Breast epithelium (tissue), 4 donors: ENCODE data around the gene PRDX5. TPM values are rescaled to one million over a fixed set of nuclear protein-coding genes. Genes with fewer than 3 reads are reported as not detected.

Source experiments
- DNase-seq, 2 donors: peaks; one replicate each; pipeline ENCODE4 v3.0.0-alpha.2; 2019; ENCODE audit warnings: low spot score in 2 of 2
- H3K27ac ChIP-seq, 2 donors: fragments of 200-600 bp; sonication (generic) in 1 of 2; one replicate each; pipeline ENCODE4 v1.5.1; 2016 to 2019; ENCODE audit warnings: mild to moderate bottlenecking in 1 of 2
- H3K27me3 ChIP-seq, 2 donors: fragments of 200-600 bp; sonication (generic) in 1 of 2; one replicate each; pipeline versions ENCODE4 v1.5.1 to v1.6.0; 2017 to 2019; ENCODE audit warnings: control low read depth in 1 of 2, mild to moderate bottlenecking in 1 of 2
- H3K36me3 ChIP-seq: fragments of 200-600 bp; one replicate; pipeline ENCODE4 v1.5.1; 2019
- H3K4me1 ChIP-seq, 2 donors: fragments of 200-600 bp; sonication (generic); one replicate each; pipeline ENCODE4 v1.5.1; 2016 to 2019; ENCODE audit warnings: control low read depth in 1 of 2
- H3K4me3 ChIP-seq, 3 donors: fragments of 200-600 bp; sonication (generic); 1 replicate in 2 of 3; 2 replicates in 1 of 3; pipeline ENCODE4 v1.5.1; 2016 to 2019; ENCODE audit warnings: mild to moderate bottlenecking in 3 of 3, moderate library complexity in 2 of 3
- H3K9me3 ChIP-seq, 2 donors: fragments of 200-600 bp; sonication (generic) in 1 of 2; one replicate each; pipeline ENCODE4 v1.5.1; 2016 to 2019; ENCODE audit warnings: control low read depth in 1 of 2
- POLR2A ChIP-seq: fragments of 450-650 bp; IDR thresholded peaks from one replicate; pipeline ENCODE4 v1.6.1; 2016; ENCODE audit warnings: antibody characterized with exemption, mild to moderate bottlenecking, moderate library complexity
- POLR2AphosphoS5 ChIP-seq, 3 donors: sonication (generic); formaldehyde crosslinking; IDR thresholded peaks; one replicate each; pipeline ENCODE4 v1.6.1; 2017; ENCODE audit warnings: antibody characterized with exemption in 3 of 3
- intact Hi-C: fragments of 100-400 bp; cut with DNase I; formaldehyde crosslinking; loops from one replicate; pipeline ENCODE4 v1.15.1; 2023; ENCODE audit warnings: low total_unique reads
- total RNA-seq, 3 donors: library from RNA; depleted of rRNA; stranded (reverse); fragments of >200 nt; gene quantifications; one replicate each; pipeline ENCODE4 v1.1.0, GENCODE V29; 2016
- TF ChIP-seq, protein P1 (sequence below), 3 donors: fragments of 450-650 bp; IDR thresholded peaks; one replicate each; pipeline ENCODE4 v1.5.1; 2016 to 2017; ENCODE audit warnings: antibody characterized with exemption in 3 of 3, mild to moderate bottlenecking in 3 of 3, moderate library complexity in 3 of 3

The PRDX5 gene
- total RNA-seq, 3 donors from 2014 or later, result 241 to 327 (median 262) TPM

DNA sequence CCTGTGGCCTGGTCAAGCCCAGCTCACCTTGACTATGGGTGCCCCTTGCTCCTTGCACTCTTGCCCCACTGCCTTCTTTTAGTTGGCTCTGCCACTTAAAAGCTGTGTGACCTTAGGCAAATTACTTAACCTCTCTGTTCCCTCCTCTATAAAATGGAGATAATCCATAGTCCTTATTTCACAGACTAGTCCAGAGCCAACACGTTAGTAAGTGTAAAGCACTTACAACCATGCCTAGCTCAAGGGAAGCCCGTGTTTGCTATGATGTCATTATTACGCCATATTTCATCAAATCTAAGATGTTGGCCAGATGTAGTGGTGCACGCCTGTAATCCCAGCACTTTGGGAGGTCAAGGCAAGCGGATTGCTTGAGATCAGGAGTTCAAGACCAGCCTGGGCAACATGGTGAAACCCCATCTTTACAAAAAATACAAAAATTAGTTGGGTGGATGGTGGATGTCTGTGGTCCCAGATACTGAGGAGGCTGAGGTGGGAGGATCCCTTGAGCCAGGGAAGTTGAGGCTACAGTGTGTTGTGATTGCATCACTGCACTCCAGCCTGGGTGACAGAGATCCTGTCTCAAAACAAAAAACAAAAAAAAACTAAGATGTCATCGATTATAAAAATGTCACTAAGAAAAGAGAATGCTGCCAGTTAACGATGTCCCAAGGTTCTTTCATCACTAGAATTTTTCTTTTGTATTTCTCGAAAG lies 19.8 kb downstream of the PRDX5 start:
- no peaks in the 10 kb centered on the region for H3K27me3 ChIP-seq
- TF ChIP-seq, protein P1, sequence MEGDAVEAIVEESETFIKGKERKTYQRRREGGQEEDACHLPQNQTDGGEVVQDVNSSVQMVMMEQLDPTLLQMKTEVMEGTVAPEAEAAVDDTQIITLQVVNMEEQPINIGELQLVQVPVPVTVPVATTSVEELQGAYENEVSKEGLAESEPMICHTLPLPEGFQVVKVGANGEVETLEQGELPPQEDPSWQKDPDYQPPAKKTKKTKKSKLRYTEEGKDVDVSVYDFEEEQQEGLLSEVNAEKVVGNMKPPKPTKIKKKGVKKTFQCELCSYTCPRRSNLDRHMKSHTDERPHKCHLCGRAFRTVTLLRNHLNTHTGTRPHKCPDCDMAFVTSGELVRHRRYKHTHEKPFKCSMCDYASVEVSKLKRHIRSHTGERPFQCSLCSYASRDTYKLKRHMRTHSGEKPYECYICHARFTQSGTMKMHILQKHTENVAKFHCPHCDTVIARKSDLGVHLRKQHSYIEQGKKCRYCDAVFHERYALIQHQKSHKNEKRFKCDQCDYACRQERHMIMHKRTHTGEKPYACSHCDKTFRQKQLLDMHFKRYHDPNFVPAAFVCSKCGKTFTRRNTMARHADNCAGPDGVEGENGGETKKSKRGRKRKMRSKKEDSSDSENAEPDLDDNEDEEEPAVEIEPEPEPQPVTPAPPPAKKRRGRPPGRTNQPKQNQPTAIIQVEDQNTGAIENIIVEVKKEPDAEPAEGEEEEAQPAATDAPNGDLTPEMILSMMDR (IDR thresholded peaks at IDR 0.05), result no peak
- TF ChIP-seq POLR2A, result no peak
- TF ChIP-seq POLR2AphosphoS5 (IDR thresholded peaks at IDR 0.05), result no peak
- no peak for DNase-seq
- intact Hi-C loops, result no loop called here
- no peaks in the 10 kb centered on the region for H3K36me3 ChIP-seq
- peaks cover 0 to 4% of the 10 kb centered on the region in 2 donors for H3K4me1 ChIP-seq
- no peak overlapping the region for H3K27ac ChIP-seq
- H3K4me3 ChIP-seq, result no peak overlapping the region
- no peaks in the 10 kb centered on the region for H3K9me3 ChIP-seq

DNA sequence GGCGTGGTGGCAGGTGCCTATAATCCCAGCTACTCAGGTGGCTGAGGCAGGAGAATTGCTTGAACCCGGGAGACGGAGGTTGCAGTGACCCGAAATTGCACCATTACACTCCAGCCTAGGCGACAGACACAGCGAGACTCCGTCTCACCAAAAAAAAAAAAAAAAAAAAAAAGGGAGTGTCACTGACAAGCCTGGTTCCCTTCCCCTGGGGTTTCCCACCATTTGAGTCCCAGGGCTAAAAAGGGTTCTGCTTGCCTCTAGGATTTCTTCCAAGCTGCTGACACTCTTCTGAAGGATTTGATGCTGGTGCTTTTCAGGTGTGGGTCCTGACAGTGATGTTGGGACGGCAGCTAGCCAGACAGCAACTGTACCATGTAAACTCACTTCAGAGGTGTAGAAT lies 20.8 kb downstream of the PRDX5 start:
- TF ChIP-seq, protein P1 (IDR thresholded peaks at IDR 0.05), result no peak
- TF ChIP-seq POLR2A, result no peak
- H3K9me3 ChIP-seq, result no peaks in the 10 kb centered on the region
- peaks cover 0 to 4% of the 10 kb centered on the region in 2 donors for H3K4me1 ChIP-seq
- no peaks in the 10 kb centered on the region for H3K27me3 ChIP-seq
- intact Hi-C loops, result no loop called here
- H3K4me3 ChIP-seq, result no peak overlapping the region
- DNase-seq, result no peak
- no peak overlapping the region for H3K27ac ChIP-seq
- H3K36me3 ChIP-seq, result no peaks in the 10 kb centered on the region

DNA sequence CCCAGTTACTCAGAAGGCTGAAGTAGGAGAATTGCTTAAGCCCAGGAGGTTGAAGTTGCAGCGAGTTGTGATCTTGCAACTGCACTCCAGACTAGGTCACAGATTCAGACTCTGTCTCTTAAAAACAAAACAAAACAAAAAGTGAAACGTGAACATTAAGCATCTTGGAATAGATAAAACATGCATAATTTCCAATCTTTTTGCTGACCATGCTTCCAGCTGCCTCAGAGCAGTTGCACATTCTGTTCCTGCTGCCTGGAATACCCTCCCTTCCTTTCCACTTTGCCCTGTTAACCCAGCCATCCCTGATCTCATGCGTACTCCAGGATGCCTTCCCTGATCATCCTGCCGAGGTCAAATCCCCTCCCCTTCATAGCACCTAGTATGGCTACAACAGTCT lies 21.4 kb downstream of the PRDX5 start:
- peaks cover 0 to 4% of the 10 kb centered on the region in 2 donors for H3K4me1 ChIP-seq
- no peak overlapping the region for H3K27ac ChIP-seq
- H3K27me3 ChIP-seq, result no peaks in the 10 kb centered on the region
- no peak for TF ChIP-seq POLR2AphosphoS5 (IDR thresholded peaks at IDR 0.05)
- TF ChIP-seq, protein P1 (IDR thresholded peaks at IDR 0.05), result no peak
- TF ChIP-seq POLR2A, result no peak
- no peak for DNase-seq
- H3K9me3 ChIP-seq, result no peaks in the 10 kb centered on the region
- no peaks in the 10 kb centered on the region for H3K36me3 ChIP-seq
- H3K4me3 ChIP-seq, result no peak overlapping the region
- intact Hi-C loops, result no loop called here

DNA sequence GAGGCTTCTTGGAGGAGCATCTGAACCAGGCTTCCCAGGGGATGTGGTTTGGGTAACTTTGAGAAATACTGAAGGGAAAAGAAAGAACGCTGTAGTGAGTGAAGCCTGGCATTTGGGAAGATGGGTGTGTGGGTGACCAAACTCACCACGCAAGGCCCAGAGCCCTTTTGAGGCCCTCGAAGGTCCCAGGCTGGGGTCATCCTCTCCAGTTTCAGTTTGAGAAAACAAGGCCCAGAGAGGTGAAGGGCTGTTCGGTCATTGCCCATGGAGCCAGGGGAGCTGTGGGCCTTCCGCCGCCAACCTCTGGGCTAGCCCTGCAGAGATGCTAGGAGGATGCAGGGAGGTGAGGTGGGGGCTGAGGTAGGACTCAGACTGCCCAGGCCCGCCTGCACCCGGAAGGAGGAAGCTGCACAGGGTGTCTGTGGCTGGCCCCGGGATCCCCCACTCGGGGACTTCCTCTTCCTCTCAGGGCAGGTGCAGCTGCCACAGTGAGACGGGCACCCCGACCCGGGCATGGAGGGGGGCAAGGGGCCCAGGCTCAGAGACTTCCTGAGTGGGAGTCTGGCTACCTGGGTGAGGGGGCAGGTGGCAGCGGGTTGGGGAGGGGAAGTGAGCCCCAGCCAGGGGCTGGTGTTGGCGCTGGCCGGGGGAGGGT lies 22.0 kb downstream of the PRDX5 start, which contains the start of gene CCDC88B:
CCDC88B (plus strand) TSS at position 451 of the 655 bp plus-strand sequence; CDS start at position 514, 63 bp downstream.
- TF ChIP-seq POLR2AphosphoS5 (IDR thresholded peaks at IDR 0.05), result no peak
- TF ChIP-seq, protein P1 (IDR thresholded peaks at IDR 0.05), result no peak
- TF ChIP-seq POLR2A, result no peak
- Histone ChIP-seq H3K36me3 (no peaks in the 10 kb centered on the region), H3K9me3 (no peaks in the 10 kb centered on the region), H3K4me3 (peak within 1 kb of the TSS; percentile 24 to 37 (median 30)), H3K27me3 (no peaks in the 10 kb centered on the region), H3K27ac (peak within 1 kb of the TSS; percentile 38 to 44), H3K4me1 (peaks cover 0 to 4% of the 10 kb centered on the region in 2 donors)
- intact Hi-C loops, result no loop called here
- no peak for DNase-seq
